Muscle of back (tissue), 11 donors: ENCODE data around the gene NMT1. TPM values are rescaled to one million over a fixed set of nuclear protein-coding genes. Genes with fewer than 3 reads are reported as not detected.
"Not testable (repeated sequence)": the region's sequence is repeated elsewhere in the genome, so short reads cannot be mapped to it uniquely, and the experiment has no call there.

Experiments
- DNase-seq, 3 donors: peaks; one replicate each; pipeline versions ENCODE4 v3.0.0 to v3.0.0-alpha.2; 2013
- polyA plus RNA-seq, 10 donors: library from polyadenylated mRNA; unstranded; fragments of 120-200 nt; gene quantifications; one replicate each; pipeline ENCODE4 v1.2.1, GENCODE V29; 2013; ENCODE audit not compliant: insufficient read length in 10 of 10

NMT1 gene
- polyA plus RNA-seq, 10 donors = 31.8 to 49.7 (median 38.3) TPM

DNA sequence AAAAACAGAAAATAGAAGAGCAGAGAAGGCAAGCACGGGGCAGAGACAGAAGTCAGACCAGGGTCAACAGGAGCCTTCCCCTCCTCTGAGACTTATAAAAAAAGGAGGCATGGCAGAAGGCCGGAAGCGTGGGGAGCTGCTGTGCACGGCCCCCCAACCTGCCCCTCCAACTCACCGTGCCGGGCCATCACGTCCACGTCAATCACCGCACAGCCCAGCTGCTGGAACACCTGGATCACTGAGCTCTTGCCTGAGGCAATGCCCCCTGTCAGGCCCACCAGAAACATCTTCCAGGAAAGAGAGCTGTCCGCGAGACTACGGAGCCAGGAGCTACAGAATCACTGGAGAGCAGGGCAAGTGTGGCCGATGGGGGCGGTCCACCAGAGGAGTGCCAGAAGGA is 26.5 kb upstream of the NMT1 start:
- no peak for DNase-seq

DNA sequence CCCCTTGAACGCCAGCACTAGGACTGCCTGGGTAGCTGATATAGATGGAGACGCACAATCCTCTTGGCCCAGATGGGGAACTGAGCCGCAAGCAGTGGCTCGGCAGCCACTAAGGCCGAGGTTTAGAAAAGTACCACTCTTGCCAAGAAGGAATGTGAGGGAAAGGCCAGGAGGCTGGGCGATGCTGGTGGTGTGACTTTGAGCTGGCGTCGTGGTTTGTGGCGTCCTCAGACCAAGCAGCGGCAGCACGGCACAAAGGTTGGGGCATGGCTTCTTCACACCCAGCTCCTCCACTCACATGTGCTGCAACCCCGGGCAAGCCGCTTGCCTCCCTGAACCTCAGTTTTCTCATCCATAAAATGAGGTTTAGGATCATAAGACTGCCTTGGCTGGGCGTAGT is 25.3 kb upstream of the NMT1 start:
- no peak for DNase-seq

DNA sequence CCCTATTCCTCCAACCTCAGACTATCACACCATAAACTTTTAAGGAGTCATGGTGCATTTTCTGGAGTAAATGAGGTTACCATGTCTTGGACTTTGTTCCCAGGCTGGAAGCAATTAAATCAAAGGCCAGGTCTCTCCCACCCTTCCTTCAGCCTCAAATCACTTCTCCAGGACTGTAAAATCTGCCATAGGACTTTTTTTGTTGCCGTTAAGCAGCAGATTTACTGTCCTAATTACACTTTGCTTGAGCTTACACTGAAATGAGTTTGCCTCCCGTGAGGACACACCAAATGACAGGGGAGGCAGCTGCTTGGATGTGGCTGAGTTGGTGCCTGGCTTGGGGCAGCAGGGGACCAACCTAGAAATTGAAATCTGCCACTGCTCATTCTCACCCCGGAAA is 24.4 kb upstream of the NMT1 start:
- peak in 1 of 3 donors; percentile 43 for DNase-seq

DNA sequence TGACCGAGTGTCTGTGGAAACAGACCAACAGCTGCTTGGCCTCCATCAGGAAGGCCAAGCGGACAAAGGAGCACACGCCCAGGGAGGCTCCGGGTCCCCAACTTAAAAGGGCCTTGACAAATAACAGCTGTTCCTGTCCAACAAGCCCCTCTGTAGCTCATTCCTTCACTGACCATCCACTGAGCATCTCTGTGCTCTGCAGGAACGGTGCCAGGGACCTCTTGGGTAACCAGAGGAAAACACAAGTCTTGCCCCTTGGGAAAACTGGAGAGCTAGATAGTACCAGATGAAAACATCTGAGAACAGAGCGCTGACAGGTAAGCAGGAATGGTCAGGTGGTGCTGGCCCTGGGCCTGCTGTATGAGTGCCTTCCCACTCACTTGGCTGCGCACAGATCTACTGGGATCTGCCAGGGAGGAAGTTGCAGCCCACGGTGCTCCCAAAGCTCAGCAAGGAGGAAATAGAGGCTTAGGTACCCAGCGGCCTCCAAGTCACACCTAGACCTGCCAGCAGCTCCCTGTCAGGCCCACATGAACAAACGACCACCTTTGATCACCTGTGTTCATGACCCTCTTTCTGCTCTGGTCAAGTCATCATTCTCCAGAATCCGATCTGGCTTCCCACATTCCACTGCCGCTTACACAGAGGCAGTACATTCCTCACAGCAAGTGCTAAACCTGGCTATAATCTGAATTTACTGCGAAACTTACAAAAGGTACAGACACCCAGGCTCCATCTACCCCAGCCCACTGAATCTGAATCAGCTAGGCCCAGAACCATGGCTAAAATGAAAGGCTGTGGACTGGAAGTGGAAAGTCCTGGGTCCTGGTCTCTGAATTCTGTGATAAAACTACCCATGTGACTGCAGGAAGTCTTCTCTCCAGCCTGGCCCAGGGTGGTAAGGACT is 22.1 kb upstream of the NMT1 start:
- peak in 1 of 3 donors; percentile 68 for DNase-seq

DNA sequence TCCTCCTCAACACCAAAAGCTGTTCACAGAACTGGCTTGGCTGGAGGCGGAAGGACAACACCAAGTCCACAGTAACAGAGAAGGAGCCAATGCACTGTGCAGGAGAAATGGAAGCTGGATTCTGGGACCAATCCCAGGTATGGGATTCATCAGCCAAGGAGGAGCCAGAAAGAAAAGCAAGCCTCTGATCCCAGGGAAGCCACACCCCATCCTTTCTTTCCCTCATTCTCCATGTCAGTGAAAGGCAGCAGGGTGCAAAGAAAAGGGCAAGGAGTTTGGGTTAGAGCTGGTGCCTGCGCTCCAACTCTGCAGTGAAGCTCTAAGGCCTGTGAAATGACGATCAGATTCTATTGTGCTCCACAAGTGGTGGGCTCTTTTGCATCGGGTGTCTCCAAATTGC is 20.7 kb upstream of the NMT1 start:
- peak in 1 of 3 donors; percentile 39 for DNase-seq

DNA sequence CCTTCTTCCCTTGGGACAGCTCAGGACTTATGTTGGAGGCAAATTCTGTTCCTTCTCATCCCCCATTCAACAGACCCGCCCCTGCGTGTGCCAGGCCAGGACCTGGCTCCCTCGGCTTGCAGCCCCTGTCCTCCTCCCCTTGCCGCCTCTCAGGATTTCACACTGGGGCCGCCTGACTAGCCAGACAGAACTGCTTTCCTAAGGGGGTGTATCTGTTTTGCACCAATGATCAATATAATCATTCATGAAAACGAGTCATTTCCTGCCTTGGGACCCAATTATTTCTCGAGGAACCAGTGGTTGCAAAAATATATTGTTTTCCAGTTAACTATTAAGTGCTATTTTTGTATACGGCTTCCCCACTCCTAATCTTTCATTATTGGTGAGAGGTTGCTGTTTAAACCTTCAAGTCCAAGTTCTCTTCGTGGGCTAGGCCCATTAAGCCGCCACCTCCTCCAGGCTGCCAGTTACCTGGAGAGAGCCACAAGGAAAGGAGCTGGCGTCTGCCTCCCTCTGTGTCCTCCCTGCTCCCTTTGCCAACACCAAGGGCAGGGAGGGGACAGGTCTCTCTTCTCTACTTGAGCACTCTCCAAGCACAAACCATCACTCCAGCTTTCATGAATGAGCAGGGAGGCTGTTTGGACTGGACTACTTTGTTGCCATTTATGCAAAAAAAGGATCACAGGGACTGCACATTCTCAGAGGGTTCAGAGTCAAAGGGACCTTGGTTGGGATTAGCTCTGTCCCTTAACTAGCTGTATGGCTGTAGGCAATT is 18.6 kb upstream of the NMT1 start:
- no peak for DNase-seq

DNA sequence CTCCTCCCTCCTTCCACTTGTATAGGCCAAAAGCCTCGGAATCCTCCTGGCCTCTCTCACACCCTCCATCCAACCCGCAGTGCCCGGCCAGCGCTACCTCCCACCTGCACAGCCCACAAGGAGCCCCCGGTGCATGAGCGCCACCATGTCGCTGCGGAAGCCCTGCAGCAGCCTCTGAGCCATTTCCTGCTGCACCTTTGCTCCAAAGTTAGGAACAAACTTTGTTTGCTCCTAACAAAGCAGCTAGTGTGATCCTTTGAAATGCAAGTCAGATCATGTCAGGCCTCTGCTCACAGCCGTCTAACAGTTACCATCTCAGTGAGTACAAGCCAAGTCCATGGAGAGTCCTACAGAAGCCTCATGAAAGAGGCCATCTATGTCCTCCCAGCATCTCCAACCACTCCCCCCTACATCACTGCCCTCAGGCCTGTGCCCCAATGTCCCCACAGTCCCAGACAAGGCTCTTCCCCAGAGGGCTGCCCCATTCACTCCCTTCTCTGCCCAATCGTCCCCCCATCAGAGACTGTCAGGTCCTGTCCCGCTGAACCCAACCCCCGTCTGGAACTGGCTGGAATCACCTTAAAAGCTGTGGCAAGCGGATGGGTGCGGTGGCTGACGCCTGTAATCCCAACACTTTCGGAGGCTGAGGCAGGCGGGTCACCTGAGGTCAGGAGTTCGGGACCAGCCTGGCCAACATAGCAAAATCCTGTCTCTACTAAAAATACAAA is 17.1 kb upstream of the NMT1 start:
- no peak for DNase-seq

DNA sequence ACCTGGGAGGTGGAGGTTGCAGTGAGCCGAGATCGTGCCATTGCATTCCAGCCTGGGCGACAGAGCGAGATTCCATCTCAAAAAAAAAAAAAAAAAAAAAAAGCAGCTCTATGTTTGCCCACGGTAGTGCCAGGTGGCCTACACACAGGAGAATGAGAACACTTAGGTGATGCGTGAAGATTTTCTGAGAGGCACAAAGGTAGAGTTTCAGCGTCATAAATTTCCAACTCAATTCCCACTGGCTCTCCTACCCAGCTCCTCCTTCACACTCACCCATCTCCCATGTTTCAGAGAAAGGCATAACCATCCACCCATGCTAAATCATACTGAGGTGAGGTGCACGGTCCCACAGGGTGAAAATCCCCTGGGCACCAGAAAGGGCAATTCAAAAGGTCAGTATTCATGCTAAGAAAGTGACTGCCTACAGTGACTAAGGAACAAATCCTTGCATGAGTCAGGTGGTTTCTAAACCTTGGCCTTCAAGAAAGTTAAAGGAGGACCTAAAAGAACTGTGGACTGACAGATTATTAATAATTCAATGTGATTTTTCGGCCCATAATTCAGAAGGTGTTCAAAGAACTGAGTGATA is 14.5 kb upstream of the NMT1 start:
- no peak for DNase-seq

DNA sequence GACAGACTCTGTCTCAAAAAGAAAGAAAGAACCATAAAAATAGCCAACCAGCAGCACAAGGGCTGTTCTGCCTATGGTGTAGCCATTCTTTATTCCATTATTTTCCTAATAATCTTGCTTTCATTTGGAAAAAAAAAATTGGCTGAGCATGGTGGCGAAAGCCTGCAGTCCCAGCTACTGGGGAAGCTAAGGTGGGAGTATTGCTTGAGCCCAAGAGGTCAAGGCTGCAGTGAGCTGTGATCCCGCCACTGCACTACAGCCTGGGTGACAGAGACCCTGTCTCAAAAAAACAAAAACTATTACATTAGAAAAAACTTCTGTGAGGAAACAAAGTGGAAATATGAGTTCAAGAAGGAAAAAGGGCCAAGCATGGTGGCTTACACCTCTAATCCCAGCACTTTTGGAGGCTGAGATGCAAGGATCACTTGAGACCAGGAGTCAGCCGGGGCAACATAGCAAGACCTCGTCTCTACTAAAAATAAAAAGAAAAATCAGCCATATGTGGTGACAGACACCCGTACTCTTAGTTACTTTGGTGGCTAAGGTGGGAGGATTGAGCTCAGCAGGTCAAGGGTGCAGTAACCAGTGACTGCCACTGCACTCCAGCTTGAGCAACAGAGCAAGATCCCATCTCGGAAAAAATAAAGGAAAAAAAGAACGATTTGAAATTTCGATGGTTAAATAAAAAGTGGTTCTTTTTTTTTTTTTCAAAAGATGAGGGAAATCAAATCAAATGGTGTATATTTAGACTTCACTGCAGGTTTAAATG is 12.1 kb upstream of the NMT1 start:
- DNase-seq = no peak

DNA sequence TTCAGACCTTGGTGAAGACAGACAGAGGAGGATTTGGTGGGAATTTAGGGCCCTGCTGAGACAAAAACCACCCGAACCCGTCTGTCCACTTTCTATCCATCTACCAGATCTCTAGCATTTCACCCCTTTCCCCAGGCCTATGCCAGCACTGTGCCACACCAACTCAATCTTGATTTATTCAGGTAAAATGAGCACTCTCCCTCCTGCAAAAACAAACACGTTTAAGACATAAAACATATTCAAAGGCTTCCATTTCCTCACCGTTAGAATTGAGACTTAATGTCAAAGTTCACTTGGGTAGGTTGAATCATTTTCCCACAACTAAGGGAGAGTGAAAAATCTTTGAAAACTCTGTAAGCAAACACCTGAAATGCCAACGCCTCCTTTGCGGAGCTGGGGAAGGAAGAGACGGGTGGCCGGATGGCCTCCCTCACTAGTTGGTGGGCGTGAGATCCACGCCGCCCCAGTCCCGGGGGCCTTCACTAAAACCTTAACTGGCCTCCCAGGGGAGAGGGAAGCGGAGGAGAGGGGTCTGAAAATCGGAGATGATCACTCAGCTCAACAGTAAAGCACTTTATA is 10.5 kb upstream of the NMT1 start:
- no peak for DNase-seq

DNA sequence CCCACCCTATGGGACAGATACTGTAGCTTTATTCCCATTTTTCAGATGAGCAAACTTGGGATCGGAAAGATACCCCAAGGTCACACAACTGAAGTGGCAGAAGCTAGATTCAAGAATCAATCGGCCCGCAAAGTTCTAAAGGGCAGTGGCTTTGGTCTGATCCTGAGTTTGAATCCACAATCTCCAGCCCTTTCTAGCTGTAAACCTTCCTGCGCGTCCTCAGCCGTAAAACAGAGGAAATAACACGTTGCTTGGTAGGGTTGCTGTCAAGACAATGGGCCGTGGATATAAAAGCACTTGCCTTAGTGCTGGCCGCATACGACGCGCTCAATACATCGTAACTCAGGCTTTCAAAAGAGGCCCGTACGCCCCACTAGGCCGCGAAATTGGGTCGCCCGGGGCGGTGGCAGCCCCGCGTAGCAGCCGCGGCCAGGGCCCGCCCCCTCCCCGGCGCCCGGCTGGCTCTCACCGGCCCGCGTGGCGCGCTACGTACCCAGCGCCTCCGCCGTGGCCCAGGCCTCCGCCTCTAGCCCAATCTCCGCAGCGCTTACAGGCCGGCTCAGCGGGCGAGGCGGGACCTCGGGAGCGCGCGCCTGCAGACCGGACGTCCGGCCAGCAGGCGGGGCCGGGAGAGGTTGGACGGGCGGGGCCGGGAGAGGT is 9.9 kb upstream of the NMT1 start, which contains the start of gene DCAKD:
TSS of gene DCAKD (minus strand) at position 573 of the 660 bp plus-strand sequence. CDS start 16,747 bp downstream, outside the sequence.
- DNase-seq = peak; percentile 95 to 97 (median 97)

DNA sequence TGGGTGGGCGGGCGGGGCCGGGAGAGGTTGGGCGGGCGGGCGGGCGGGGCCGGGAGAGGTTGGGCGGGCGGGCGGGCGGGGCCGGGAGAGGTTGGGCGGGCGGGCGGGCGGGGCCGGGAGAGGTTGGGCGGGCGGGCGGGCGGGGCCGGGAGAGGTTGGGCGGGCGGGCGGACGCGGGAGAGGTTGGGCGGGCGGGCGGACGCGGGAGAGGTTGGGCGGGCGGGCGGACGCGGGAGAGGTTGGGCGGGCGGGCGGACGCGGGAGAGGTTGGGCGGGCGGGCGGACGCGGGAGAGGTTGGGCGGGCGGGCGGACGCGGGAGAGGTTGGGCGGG is 9.4 kb upstream of the NMT1 start:
- DNase-seq = not testable (repeated sequence)

DNA sequence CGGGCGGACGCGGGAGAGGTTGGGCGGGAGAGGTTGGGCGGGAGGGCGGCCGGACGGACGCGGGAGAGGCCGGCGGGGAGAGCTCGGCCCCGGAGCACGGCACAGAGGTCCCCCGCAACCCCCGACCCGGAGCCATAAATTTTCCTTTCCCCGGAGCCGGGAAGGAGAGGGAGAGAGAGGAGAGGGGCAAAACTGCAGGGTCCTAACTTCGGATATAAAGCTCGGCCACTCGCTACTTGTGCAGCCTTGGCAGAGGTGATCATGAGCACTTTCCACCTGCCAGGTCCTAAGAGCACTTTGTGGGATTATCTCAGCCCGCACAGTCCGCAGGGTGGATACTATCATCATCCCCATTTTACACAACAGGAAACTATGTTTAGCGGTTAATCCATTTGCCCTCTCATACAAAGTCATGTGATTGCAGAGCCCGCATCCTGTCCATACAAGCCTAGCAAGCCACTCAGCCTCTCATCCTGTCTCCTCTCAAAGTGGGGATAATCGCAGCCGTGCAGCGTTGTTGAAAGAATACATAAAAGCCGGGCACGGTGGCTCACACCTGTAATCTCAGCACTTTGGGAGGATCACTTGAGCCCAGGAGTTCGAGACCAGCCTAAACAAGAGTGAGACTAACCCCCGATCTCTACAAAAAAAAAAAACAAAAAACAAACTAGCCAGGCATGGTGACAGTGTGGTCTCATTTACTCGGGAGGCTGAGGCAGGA is 8.9 kb upstream of the NMT1 start:
- DNase-seq = peak in 1 of 3 donors; percentile 64

DNA sequence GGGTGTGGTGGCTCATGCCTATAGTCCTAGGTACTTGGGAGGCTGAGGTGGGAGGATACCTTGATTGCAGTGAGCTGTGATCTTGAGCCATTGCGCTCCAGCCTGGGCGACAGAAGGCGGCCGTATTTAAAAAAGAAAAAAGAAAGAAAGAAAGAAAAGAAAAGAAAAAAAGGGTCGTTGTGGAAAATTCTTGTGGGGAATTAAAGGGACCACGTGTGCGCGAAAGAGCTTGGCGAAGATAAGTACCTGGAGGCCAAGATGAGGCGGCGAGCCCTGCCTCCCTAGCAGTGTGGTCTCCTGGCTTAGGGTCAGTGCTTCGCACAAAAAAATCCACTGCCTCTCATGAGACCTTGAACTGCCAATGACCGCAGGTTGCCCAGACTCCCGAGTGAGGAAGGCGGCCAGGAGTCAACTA is 728 bp upstream of the NMT1 start:
- no peak for DNase-seq

DNA sequence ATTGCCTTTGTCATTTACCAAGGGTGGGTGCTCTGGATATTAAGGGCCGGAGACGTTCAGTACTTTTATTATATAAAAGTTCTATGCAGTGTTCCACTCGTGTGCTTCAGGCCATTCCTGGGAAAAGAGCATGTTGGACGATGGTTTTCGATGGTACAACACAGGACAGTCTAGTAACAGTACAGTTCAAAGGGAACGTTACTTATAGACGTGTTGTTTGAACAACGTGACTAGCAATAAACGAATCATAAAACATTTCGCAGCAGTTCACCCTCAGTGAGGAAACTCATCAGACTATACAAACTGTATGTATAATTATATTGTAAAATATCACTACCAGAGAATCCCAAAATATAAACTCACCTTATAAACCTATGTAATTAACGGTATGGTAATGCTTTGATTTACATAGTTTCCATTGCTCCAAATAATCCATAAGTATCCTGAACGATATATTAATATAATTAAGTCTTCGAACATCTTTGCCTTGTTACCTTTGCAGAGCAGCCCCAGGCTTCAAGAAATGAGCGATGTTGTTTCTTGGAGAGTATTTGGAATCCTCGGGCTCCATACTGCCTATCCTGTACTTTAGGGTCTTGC is 589 bp downstream of the NMT1 start:
- no peak for DNase-seq

DNA sequence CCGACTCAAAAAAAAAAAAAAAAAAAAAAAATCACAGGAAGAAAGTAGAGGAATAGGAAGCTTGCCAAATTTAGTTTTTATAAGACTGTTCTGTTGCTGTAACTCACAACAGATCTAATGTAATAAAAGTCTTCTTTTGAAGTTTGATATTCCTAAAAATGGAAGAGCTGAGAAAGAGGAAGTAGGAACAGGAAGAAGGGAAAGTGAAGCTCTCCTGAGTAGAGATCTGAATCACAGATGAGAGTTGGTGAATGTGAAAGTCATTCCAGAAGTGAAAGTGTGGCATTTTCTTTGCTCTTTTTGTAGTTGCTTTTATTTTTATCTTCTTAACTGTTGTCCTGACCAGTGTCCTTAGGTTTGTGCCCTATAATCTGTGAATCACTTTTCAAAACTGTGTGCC is 2.1 kb downstream of the NMT1 start:
- DNase-seq = no peak

DNA sequence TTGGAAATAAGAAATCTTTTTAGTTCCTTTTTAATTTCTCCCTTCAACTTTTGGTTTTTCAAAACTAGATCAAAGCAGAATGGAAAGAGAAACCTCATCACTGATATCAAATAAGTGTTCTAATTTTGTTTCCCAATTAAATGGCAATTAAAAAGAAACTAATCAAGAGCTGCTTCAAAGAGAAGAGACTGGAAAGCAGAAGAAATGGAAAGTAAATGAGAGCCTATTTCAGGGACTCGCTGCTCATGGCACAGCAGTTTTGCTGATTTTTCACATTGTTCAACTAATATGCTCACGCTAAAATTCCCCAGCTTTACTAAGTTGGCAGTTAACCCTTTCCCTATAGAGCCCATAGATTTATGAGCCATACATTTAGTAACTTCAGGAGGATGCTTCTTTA is 6.5 kb downstream of the NMT1 start:
- no peak for DNase-seq

DNA sequence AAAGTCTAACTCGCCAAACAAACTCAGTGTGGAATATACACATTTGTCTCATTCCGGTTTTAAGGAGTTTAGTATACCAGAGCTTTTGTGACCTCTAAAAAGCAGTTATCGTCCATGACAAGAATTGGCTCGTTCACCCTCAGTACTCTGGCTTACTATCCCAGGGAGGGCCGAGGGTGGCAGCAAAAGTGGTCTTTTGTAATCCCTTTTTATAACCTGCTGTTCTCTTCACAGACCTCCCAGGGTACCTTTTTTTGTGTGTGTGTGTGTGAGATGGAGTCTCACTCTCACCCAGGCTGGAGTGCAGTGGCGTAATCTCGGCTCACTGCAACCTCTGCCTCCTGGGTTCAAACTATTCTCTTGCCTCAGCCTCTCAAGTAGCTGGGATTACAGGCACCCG is 8.9 kb downstream of the NMT1 start:
- DNase-seq = no peak

DNA sequence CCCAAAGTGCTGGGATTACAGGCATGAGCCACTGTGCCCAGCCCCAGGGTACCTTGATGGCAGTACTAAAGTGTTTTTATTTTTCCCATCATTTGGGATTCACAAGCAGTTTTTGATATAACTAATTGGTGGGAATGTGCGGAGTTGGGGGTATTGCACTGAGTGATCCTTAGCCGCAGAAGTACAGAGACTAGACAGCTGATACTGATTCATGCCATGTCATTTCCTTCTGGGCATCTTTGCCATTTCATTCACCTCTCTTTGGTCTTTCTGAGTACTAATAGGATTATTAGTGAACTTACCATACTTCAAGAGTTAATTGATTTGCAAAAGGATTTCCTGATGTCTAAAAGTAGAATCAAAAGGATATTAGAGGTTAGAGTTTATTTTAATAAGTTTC is 9.7 kb downstream of the NMT1 start:
- DNase-seq = no peak
